K562 (cell line): ENCODE results near the gene MAP7D1. TPM values are rescaled to one million over a fixed set of nuclear protein-coding genes. Genes with fewer than 3 reads are reported as not detected.

ENCODE experiments used
- BCOR ChIP-seq: fragments of 450-650 bp; IDR thresholded peaks from 2 replicates; pipeline ENCODE4 v1.6.1; 2016
- ESRRB ChIP-seq: fragments of 250-450 bp; sonication (Bioruptor Pico); IDR thresholded peaks from 2 replicates; pipeline ENCODE4 v1.5.0; 2020; ENCODE audit warnings: mild to moderate bottlenecking, moderate library complexity, borderline replicate concordance
- FOXP1 ChIP-seq: sonication (generic); formaldehyde crosslinking; IDR thresholded peaks from 2 replicates; pipeline ENCODE4 v1.8.0; 2022; ENCODE audit warnings: mild to moderate bottlenecking, missing genetic modification reagents
- GTF2F1 ChIP-seq: IDR thresholded peaks from 2 replicates; pipeline ENCODE4 v1.6.1; 2011; ENCODE audit warnings: low read depth, low read length, improper control_type of control experiment
- HDAC2 ChIP-seq: fragments of 450-650 bp; IDR thresholded peaks from 2 replicates; pipeline ENCODE4 v1.6.1; 2016; ENCODE audit warnings: mild to moderate bottlenecking
- KDM1A ChIP-seq, 2 experiments: fragments of 450-650 bp; IDR thresholded peaks; 2 replicates each; pipeline ENCODE4 v1.6.1; 2016; ENCODE audit warnings: mild to moderate bottlenecking in 2 of 2
- KLF13 ChIP-seq: fragments of 450-650 bp; IDR thresholded peaks from 2 replicates; pipeline ENCODE4 v1.6.1; 2016; ENCODE audit warnings: missing genetic modification characterization, low read depth, mild to moderate bottlenecking, missing compliant biosample characterization, moderate library complexity, borderline replicate concordance
- NR1H2 ChIP-seq: sonication (generic); formaldehyde crosslinking; IDR thresholded peaks from 2 replicates; pipeline ENCODE4 v1.4.0; 2020; ENCODE audit warnings: mild to moderate bottlenecking, missing genetic modification reagents
- ZNF121 ChIP-seq: sonication (generic); formaldehyde crosslinking; conservative IDR thresholded peaks from 2 replicates; pipeline ENCODE4 v1.8.0; 2022; ENCODE audit warnings: missing genetic modification reagents
- ZNF584 ChIP-seq: fragments of 200-800 bp; sonication (Bioruptor generic); IDR thresholded peaks from 2 replicates; pipeline ENCODE4 v1.6.1; 2016; ENCODE audit warnings: low read depth, mild to moderate bottlenecking, missing genetic modification characterization, missing compliant biosample characterization
- polyA plus RNA-seq, 8 experiments: library from polyadenylated mRNA; depleted of rRNA in 4 of 8; stranded (reverse) in 5 of 8; unstranded in 3 of 8; fragments of >200 nt; fragmentation: Nextera tagmentation in 2 of 8; fragmentation: Illumina TruSeq in 1 of 8; extraction: Ambion mirVana in 2 of 8; extraction: Trizol in 1 of 8; gene quantifications; 2 replicates each; pipeline versions ENCODE4 v1.2.1 to v1.2.3, GENCODE V29; 2011 to 2014; ENCODE audit warnings: inconsistent platforms in 1 of 8, missing spikeins in 1 of 8
- total RNA-seq, 7 experiments: library from RNA; depleted of rRNA in 6 of 7; stranded (reverse); fragments of >200 nt in 6 of 7; fragmentation: Illumina TruSeq in 2 of 7; extraction: Trizol in 2 of 7; gene quantifications; 2 replicates each; pipeline versions ENCODE4 v1.2.1 to v1.2.3, GENCODE V29; 2011 to 2021; ENCODE audit warnings: low replicate concordance in 1 of 7
- TF ChIP-seq, protein P1 (sequence below): fragments of 200-800 bp; sonication (Bioruptor generic); IDR thresholded peaks from 2 replicates; pipeline ENCODE4 v1.6.1; 2017; ENCODE audit warnings: missing genetic modification characterization, missing compliant biosample characterization
- TF ChIP-seq, protein P2 (sequence below): fragments of 200-600 bp; sonication (generic); IDR thresholded peaks from one replicate; pipeline ENCODE4 v1.6.1; 2012; ENCODE audit warnings: mild to moderate bottlenecking, low read depth, low read length, inconsistent platforms

Gene MAP7D1
- total and polyA plus RNA-seq, 9 of the 15 experiments (the other 6 are each of a cell fraction or from before 2014, with no cell fraction given): 3.6 to 108 (median 34.5) TPM

DNA sequence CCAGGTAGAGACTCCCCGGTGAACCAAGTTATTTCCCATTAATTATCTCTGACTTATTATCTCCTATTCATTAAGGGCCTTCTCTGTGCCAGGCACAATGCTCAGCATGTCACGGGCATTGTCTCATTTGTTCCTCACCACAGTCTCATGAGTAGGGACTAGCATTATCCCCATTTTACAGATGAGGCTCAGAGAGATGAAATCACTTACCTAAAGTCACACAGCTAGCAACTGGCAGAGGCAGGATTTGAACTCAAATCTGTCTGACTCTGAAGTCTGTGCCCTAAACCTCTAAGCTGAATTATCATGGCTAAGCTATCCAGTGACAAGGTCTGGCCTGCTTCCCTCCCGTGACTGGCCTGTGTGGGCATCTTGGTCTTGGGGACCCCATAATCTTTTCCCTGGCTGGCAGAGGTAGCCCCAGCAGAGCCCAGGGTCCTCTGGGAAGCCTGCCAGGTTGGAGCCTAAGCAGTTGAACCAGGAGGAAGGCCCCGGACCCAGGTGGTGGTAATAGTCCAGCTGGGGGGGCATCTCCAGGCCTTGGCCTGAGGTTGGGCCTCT, 4.5 kb downstream of the MAP7D1 start (continued):
- TF ChIP-seq ESRRB (CRISPR knock-in tag) (no peak), FOXP1 (CRISPR knock-in tag) (0 out of 2 replicates have a peak, but pooled peaks have one; percentile 35), HDAC2 (0 out of 2 replicates have a peak, but pooled peaks have one; percentile 16), KLF13 (0 out of 2 replicates have a peak, but pooled peaks have one; percentile 1), KDM1A (IDR thresholded peaks at IDR 0.05) (peak; percentile 36 to 75; a peak in 2 of 4 replicates), ZNF121 (CRISPR knock-in tag) (no peak), ZNF584 (no peak), BCOR (peak; percentile 81), GTF2F1 (no peak), NR1H2 (CRISPR knock-in tag) (0 out of 2 replicates have a peak, but pooled peaks have one; percentile 59)
- TF ChIP-seq, protein P1, sequence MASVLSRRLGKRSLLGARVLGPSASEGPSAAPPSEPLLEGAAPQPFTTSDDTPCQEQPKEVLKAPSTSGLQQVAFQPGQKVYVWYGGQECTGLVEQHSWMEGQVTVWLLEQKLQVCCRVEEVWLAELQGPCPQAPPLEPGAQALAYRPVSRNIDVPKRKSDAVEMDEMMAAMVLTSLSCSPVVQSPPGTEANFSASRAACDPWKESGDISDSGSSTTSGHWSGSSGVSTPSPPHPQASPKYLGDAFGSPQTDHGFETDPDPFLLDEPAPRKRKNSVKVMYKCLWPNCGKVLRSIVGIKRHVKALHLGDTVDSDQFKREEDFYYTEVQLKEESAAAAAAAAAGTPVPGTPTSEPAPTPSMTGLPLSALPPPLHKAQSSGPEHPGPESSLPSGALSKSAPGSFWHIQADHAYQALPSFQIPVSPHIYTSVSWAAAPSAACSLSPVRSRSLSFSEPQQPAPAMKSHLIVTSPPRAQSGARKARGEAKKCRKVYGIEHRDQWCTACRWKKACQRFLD (CRISPR knock-in tag): peak; percentile 74; the same call in 1 of the 2 replicates
- TF ChIP-seq, protein P2, sequence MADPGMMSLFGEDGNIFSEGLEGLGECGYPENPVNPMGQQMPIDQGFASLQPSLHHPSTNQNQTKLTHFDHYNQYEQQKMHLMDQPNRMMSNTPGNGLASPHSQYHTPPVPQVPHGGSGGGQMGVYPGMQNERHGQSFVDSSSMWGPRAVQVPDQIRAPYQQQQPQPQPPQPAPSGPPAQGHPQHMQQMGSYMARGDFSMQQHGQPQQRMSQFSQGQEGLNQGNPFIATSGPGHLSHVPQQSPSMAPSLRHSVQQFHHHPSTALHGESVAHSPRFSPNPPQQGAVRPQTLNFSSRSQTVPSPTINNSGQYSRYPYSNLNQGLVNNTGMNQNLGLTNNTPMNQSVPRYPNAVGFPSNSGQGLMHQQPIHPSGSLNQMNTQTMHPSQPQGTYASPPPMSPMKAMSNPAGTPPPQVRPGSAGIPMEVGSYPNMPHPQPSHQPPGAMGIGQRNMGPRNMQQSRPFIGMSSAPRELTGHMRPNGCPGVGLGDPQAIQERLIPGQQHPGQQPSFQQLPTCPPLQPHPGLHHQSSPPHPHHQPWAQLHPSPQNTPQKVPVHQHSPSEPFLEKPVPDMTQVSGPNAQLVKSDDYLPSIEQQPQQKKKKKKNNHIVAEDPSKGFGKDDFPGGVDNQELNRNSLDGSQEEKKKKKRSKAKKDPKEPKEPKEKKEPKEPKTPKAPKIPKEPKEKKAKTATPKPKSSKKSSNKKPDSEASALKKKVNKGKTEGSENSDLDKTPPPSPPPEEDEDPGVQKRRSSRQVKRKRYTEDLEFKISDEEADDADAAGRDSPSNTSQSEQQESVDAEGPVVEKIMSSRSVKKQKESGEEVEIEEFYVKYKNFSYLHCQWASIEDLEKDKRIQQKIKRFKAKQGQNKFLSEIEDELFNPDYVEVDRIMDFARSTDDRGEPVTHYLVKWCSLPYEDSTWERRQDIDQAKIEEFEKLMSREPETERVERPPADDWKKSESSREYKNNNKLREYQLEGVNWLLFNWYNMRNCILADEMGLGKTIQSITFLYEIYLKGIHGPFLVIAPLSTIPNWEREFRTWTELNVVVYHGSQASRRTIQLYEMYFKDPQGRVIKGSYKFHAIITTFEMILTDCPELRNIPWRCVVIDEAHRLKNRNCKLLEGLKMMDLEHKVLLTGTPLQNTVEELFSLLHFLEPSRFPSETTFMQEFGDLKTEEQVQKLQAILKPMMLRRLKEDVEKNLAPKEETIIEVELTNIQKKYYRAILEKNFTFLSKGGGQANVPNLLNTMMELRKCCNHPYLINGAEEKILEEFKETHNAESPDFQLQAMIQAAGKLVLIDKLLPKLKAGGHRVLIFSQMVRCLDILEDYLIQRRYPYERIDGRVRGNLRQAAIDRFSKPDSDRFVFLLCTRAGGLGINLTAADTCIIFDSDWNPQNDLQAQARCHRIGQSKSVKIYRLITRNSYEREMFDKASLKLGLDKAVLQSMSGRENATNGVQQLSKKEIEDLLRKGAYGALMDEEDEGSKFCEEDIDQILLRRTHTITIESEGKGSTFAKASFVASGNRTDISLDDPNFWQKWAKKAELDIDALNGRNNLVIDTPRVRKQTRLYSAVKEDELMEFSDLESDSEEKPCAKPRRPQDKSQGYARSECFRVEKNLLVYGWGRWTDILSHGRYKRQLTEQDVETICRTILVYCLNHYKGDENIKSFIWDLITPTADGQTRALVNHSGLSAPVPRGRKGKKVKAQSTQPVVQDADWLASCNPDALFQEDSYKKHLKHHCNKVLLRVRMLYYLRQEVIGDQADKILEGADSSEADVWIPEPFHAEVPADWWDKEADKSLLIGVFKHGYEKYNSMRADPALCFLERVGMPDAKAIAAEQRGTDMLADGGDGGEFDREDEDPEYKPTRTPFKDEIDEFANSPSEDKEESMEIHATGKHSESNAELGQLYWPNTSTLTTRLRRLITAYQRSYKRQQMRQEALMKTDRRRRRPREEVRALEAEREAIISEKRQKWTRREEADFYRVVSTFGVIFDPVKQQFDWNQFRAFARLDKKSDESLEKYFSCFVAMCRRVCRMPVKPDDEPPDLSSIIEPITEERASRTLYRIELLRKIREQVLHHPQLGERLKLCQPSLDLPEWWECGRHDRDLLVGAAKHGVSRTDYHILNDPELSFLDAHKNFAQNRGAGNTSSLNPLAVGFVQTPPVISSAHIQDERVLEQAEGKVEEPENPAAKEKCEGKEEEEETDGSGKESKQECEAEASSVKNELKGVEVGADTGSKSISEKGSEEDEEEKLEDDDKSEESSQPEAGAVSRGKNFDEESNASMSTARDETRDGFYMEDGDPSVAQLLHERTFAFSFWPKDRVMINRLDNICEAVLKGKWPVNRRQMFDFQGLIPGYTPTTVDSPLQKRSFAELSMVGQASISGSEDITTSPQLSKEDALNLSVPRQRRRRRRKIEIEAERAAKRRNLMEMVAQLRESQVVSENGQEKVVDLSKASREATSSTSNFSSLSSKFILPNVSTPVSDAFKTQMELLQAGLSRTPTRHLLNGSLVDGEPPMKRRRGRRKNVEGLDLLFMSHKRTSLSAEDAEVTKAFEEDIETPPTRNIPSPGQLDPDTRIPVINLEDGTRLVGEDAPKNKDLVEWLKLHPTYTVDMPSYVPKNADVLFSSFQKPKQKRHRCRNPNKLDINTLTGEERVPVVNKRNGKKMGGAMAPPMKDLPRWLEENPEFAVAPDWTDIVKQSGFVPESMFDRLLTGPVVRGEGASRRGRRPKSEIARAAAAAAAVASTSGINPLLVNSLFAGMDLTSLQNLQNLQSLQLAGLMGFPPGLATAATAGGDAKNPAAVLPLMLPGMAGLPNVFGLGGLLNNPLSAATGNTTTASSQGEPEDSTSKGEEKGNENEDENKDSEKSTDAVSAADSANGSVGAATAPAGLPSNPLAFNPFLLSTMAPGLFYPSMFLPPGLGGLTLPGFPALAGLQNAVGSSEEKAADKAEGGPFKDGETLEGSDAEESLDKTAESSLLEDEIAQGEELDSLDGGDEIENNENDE: no peak
